H9 (cell line): ENCODE results near the gene PGM2L1. TPM values are rescaled to one million over a fixed set of nuclear protein-coding genes. Genes with fewer than 3 reads are reported as not detected.

Experiments used
- DNase-seq: peaks from one replicate; pipeline ENCODE4 v3.0.0-alpha.2; 2017
- H2AFZ ChIP-seq: one replicate; pipeline ENCODE4 v1.6.1; 2013; ENCODE audit warnings: mild to moderate bottlenecking, low read length, control low read depth, moderate library complexity
- H2AK5ac ChIP-seq: 2 replicates; pipeline ENCODE4 v1.6.1; 2013; ENCODE audit warnings: low read length, control low read depth, mixed read lengths; ENCODE audit not compliant: insufficient read length
- H2BK120ac ChIP-seq: one replicate; pipeline ENCODE4 v1.6.1; 2013; ENCODE audit warnings: low read depth, mild to moderate bottlenecking, low read length, control low read depth, inconsistent platforms; ENCODE audit not compliant: poor library complexity, severe bottlenecking
- H2BK12ac ChIP-seq: 2 replicates; pipeline ENCODE4 v1.6.1; 2013; ENCODE audit warnings: low read length, control low read depth, mixed read lengths, low read depth; ENCODE audit not compliant: insufficient read length
- H2BK15ac ChIP-seq: 2 replicates; pipeline ENCODE4 v1.6.1; 2013; ENCODE audit warnings: low read depth, low read length, control low read depth
- H2BK20ac ChIP-seq: one replicate; pipeline ENCODE4 v1.6.1; 2013; ENCODE audit warnings: low read depth, mild to moderate bottlenecking, low read length, control low read depth, inconsistent platforms; ENCODE audit not compliant: poor library complexity, severe bottlenecking
- H2BK5ac ChIP-seq: 2 replicates; pipeline ENCODE4 v1.6.1; 2013; ENCODE audit warnings: low read length, control low read depth, mixed read lengths; ENCODE audit not compliant: insufficient read length
- H3K14ac ChIP-seq: 2 replicates; pipeline ENCODE4 v1.6.1; 2013; ENCODE audit warnings: low read length, control low read depth; ENCODE audit not compliant: insufficient read depth
- H3K18ac ChIP-seq: 2 replicates; pipeline ENCODE4 v1.6.1; 2013; ENCODE audit warnings: low read depth, mild to moderate bottlenecking, mixed read lengths, low read length, control low read depth; ENCODE audit not compliant: insufficient read length
- H3K23ac ChIP-seq: 2 replicates; pipeline ENCODE4 v1.6.1; 2013; ENCODE audit warnings: low read length, control low read depth, mixed read lengths, low read depth; ENCODE audit not compliant: insufficient read length
- H3K23me2 ChIP-seq: 2 replicates; pipeline ENCODE4 v1.6.1; 2013; ENCODE audit warnings: low read depth, mild to moderate bottlenecking, mixed read lengths, low read length, control low read depth; ENCODE audit not compliant: insufficient read length, poor library complexity, severe bottlenecking
- H3K27ac ChIP-seq: 2 replicates; pipeline ENCODE4 v1.5.1; 2013; ENCODE audit warnings: low read length, control low read depth, mixed read lengths, low read depth; ENCODE audit not compliant: insufficient read length
- H3K27me3 ChIP-seq: 2 replicates; pipeline ENCODE4 v1.6.1; 2013; ENCODE audit warnings: low read length, control low read depth, inconsistent platforms; ENCODE audit not compliant: insufficient read depth
- H3K4ac ChIP-seq: 2 replicates; pipeline ENCODE4 v1.6.1; 2013; ENCODE audit warnings: low read depth, mild to moderate bottlenecking, control low read depth, inconsistent platforms, low read length, moderate library complexity
- H3K4me1 ChIP-seq: 2 replicates; pipeline ENCODE4 v1.6.1; 2013; ENCODE audit warnings: low read length, control low read depth, inconsistent platforms; ENCODE audit not compliant: insufficient read depth
- H3K4me2 ChIP-seq: 2 replicates; pipeline ENCODE4 v1.6.1; 2013; ENCODE audit warnings: low read length, control low read depth, mixed read lengths; ENCODE audit not compliant: insufficient read length, insufficient read depth
- H3K56ac ChIP-seq: 2 replicates; pipeline ENCODE4 v1.6.1; 2013; ENCODE audit warnings: low read depth, mild to moderate bottlenecking, mixed read lengths, low read length, control low read depth; ENCODE audit not compliant: insufficient read length
- H3K79me1 ChIP-seq: 2 replicates; pipeline ENCODE4 v1.6.1; 2013; ENCODE audit warnings: low read depth, mild to moderate bottlenecking, moderate library complexity, low read length, control low read depth, inconsistent platforms; ENCODE audit not compliant: insufficient read depth, poor library complexity, severe bottlenecking
- H3K79me2 ChIP-seq: 2 replicates; pipeline ENCODE4 v1.6.1; 2013; ENCODE audit warnings: low read length, control low read depth, inconsistent platforms; ENCODE audit not compliant: insufficient read depth
- H3K9ac ChIP-seq: 2 replicates; pipeline ENCODE4 v1.6.1; 2013; ENCODE audit warnings: low read length, control low read depth, mixed read lengths; ENCODE audit not compliant: insufficient read length; ENCODE audit errors: extremely low read depth
- H3K9me3 ChIP-seq: one replicate; pipeline ENCODE4 v1.6.1; 2013; ENCODE audit warnings: low read depth, low read length, inconsistent platforms; ENCODE audit not compliant: control insufficient read depth
- H3T11ph ChIP-seq: one replicate; pipeline ENCODE4 v1.6.1; 2013; ENCODE audit warnings: mild to moderate bottlenecking, low read length, control low read depth, inconsistent platforms
- H4K20me1 ChIP-seq: one replicate; pipeline ENCODE4 v1.6.1; 2013; ENCODE audit not compliant: control insufficient read depth, insufficient read length, insufficient read depth
- H4K5ac ChIP-seq: 2 replicates; pipeline ENCODE4 v1.6.1; 2013; ENCODE audit warnings: low read depth, mild to moderate bottlenecking, mixed read lengths, low read length, control low read depth; ENCODE audit not compliant: insufficient read length
- H4K8ac ChIP-seq: replicated peaks from 2 replicates; pipeline ENCODE4 v1.6.1; 2013; ENCODE audit warnings: low read length, control low read depth, mixed read lengths, low read depth; ENCODE audit not compliant: insufficient read length
- H4K91ac ChIP-seq: 2 replicates; pipeline ENCODE4 v1.6.1; 2013; ENCODE audit warnings: low read depth, mild to moderate bottlenecking, moderate library complexity, mixed read lengths, low read length, control low read depth; ENCODE audit not compliant: insufficient read length
- H3K27ac Mint-ChIP-seq, 3 experiments: 2 replicates in 2 of 3; 3 replicates in 1 of 3; pipeline ENCODE4 v1.8.0; 2020 to 2021; ENCODE audit warnings: mixed read lengths in 3 of 3, mild to moderate bottlenecking in 1 of 3, moderate library complexity in 1 of 3
- H3K27me3 Mint-ChIP-seq: 2 replicates; pipeline ENCODE4 v1.8.0; 2021; ENCODE audit warnings: low read depth, mild to moderate bottlenecking, moderate library complexity, mixed read lengths
- H3K36me3 Mint-ChIP-seq, 3 experiments: 2 replicates in 2 of 3; 3 replicates in 1 of 3; pipeline ENCODE4 v1.8.0; 2020 to 2021; ENCODE audit warnings: low read depth in 3 of 3, mixed read lengths in 3 of 3; ENCODE audit not compliant: insufficient read depth in 1 of 3
- H3K4me1 Mint-ChIP-seq, 2 experiments: 2 replicates each; pipeline ENCODE4 v1.8.0; 2020; ENCODE audit warnings: mixed read lengths in 2 of 2
- H3K4me3 Mint-ChIP-seq, 2 experiments: 2 replicates in 1 of 2; 3 replicates in 1 of 2; pipeline ENCODE4 v1.8.0; 2020 to 2021; ENCODE audit warnings: mild to moderate bottlenecking in 2 of 2, mixed read lengths in 2 of 2, moderate library complexity in 1 of 2
- H3K9me3 Mint-ChIP-seq, 2 experiments: 2 replicates in 1 of 2; 3 replicates in 1 of 2; pipeline ENCODE4 v1.8.0; 2020; ENCODE audit warnings: mild to moderate bottlenecking in 2 of 2, mixed read lengths in 2 of 2, moderate library complexity in 1 of 2
- WGBS: extraction: QIAGEN DNeasy Blood & Tissue Kit; methylation state at CpG from one replicate; pipeline ENCODE4 v1.1.7; 2013; ENCODE audit warnings: missing lambda C conversion rate, low lambda C conversion rate, mixed read lengths; ENCODE audit not compliant: insufficient read length; ENCODE audit errors: extremely low coverage; 5-methylcytosine and 5-hydroxymethylcytosine counted together
- total RNA-seq: library from RNA; stranded (reverse); gene quantifications from 2 replicates; pipeline ENCODE4 v1.2.1, GENCODE V29; 2021
- TF ChIP-seq, protein P1 (sequence below): fragments of 200-600 bp; sonication (generic); conservative IDR thresholded peaks from 3 replicates; pipeline ENCODE4 v1.8.0; 2021; ENCODE audit warnings: antibody characterized with exemption, mild to moderate bottlenecking

PGM2L1 gene
- total RNA-seq, 1 experiment from 2014 or later: 16.9 TPM

DNA sequence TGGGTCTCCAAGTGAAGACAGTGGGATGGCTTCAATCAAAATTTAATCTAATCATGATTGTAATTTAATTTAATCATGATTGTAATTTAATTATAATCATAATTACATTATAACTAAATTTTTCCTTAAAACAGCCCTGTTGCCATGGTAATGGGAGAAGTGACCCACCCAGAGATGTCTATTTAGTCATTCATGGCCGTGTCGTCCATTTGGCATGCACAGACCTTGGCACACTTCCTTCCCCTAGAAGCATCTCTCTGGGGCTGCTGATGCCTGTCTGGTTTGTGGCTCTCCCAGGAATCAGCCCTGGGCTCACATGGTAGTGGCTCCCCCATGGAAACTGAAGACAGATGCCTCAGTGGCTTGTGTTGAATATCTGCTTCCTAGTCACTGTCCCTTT lies 113.8 kb downstream of the PGM2L1 start:
- Histone ChIP-seq H2BK20ac (no peak overlapping the region), H4K5ac (no peak overlapping the region), H2BK15ac (no peak overlapping the region), H3K23me2 (no peaks in the 10 kb centered on the region), H2BK120ac (no peak overlapping the region), H2BK5ac (no peak overlapping the region), H4K20me1 (no peaks in the 10 kb centered on the region), H3K9ac (no peak overlapping the region), H3K23ac (no peak overlapping the region), H2AFZ (no peak overlapping the region), H3K27ac (no peak overlapping the region), H3K9me3 (no peaks in the 10 kb centered on the region), H3K56ac (no peak overlapping the region), H3K79me2 (no peaks in the 10 kb centered on the region), H2BK12ac (no peak overlapping the region), H3K79me1 (no peaks in the 10 kb centered on the region), H2AK5ac (no peak overlapping the region), H4K91ac (no peak overlapping the region), H3K14ac (no peak overlapping the region), H3K18ac (no peak overlapping the region), H3T11ph (no peak overlapping the region), H3K27me3 (no peaks in the 10 kb centered on the region), H3K4me1 (no peaks in the 10 kb centered on the region), H3K4me2 (no peak overlapping the region), H4K8ac (no peak overlapping the region), H3K4ac (no peak overlapping the region)
- H3K27me3 Mint-ChIP-seq: no peaks in the 10 kb centered on the region; the same call in 1 of the 2 replicates
- DNase-seq: no peak
- TF ChIP-seq, protein P1, sequence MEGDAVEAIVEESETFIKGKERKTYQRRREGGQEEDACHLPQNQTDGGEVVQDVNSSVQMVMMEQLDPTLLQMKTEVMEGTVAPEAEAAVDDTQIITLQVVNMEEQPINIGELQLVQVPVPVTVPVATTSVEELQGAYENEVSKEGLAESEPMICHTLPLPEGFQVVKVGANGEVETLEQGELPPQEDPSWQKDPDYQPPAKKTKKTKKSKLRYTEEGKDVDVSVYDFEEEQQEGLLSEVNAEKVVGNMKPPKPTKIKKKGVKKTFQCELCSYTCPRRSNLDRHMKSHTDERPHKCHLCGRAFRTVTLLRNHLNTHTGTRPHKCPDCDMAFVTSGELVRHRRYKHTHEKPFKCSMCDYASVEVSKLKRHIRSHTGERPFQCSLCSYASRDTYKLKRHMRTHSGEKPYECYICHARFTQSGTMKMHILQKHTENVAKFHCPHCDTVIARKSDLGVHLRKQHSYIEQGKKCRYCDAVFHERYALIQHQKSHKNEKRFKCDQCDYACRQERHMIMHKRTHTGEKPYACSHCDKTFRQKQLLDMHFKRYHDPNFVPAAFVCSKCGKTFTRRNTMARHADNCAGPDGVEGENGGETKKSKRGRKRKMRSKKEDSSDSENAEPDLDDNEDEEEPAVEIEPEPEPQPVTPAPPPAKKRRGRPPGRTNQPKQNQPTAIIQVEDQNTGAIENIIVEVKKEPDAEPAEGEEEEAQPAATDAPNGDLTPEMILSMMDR: no peak
- H3K9me3 Mint-ChIP-seq: no peaks in the 10 kb centered on the region
- H3K4me1 Mint-ChIP-seq: no peaks in the 10 kb centered on the region
- H3K36me3 Mint-ChIP-seq: no peaks in the 10 kb centered on the region
- no CpG with 5 or more reads among the region's 2 CpGs for WGBS
- no peak overlapping the region for H3K4me3 Mint-ChIP-seq
- no peak overlapping the region for H3K27ac Mint-ChIP-seq
